Activated T-cell treated with anti-CD3 and anti-CD28 coated beads for 4 hours (primary cell): Measurements from ENCODE around the gene ANKRD42.

ENCODE experiments used
- DNase-seq: peaks from one replicate; pipeline ENCODE4 v3.0.0-alpha.2; 2020

Gene ANKRD42

GRCh38 chr11:83293457-83293774 lies 99.9 kb downstream of the ANKRD42 start:
- no peak for DNase-seq

GRCh38 chr11:83294208-83294607 lies 100.7 kb downstream of the ANKRD42 start:
- DNase-seq: no peak
